ENCODE measurements around the gene ANGPTL8.

DNA sequence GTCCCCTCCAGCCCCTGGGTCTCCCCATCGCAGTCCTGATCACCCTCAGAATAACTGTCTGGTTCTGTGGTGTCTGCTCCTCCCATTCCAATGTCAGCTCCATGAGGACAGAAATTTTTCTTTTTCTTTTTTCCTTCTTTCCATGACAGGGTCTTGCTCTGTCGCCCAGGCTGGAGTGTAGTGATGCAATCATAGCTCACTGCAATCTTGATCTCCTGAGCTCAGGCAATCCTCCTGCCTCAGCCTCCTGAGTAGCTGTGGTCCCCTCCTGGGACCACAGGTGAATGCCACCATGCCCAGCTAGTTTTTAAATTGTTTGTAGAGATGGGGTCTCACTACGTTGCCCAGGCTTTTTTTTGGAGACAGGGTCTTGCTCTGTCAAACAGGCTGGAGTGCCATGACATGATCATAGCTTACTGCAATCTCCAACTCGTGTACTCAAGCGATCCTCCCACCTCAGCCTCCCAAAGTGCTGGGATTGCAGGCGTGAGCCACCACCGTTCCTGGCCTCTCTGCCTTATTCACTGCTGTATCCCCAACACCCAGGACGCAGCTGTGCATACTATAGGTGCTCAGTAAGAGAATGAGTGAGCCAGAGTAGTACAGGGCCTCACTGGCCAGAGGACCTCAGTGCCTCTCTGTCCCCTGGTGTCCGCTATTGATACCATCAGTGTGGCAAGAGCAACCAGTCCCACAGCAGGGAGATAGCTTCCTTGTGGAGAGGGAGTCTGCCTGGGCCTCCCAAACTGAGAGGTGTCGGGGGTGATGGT is 28.1 kb downstream of the ANGPTL8 start:
- TF ChIP-seq, protein P1, sequence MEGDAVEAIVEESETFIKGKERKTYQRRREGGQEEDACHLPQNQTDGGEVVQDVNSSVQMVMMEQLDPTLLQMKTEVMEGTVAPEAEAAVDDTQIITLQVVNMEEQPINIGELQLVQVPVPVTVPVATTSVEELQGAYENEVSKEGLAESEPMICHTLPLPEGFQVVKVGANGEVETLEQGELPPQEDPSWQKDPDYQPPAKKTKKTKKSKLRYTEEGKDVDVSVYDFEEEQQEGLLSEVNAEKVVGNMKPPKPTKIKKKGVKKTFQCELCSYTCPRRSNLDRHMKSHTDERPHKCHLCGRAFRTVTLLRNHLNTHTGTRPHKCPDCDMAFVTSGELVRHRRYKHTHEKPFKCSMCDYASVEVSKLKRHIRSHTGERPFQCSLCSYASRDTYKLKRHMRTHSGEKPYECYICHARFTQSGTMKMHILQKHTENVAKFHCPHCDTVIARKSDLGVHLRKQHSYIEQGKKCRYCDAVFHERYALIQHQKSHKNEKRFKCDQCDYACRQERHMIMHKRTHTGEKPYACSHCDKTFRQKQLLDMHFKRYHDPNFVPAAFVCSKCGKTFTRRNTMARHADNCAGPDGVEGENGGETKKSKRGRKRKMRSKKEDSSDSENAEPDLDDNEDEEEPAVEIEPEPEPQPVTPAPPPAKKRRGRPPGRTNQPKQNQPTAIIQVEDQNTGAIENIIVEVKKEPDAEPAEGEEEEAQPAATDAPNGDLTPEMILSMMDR (IDR thresholded peaks at IDR 0.05): no peak
- TF ChIP-seq POLR2A (IDR thresholded peaks at IDR 0.05): no peak
